Measurements from ENCODE around the gene PHIP.

GRCh38 chr6:79065232-79065631 is 12.8 kb downstream of the PHIP start:
- no peak for TF ChIP-seq GATA2 (IDR thresholded peaks at IDR 0.05; ENCODE audit: low read depth, low read length)
- TF ChIP-seq GATA3 (IDR thresholded peaks at IDR 0.05; ENCODE audit: low read depth, low read length): no peak

Data from SH-SY5Y (cell line).